Activated CD8-positive, alpha-beta memory T cell treated with anti-CD3 and anti-CD28 coated beads, Interleukin-2, amount 50 U/mL, for 4 hours (primary cell): ENCODE data around the gene RNF141.

ENCODE experiments used
- DNase-seq: peaks from one replicate; pipeline ENCODE4 v3.0.0-alpha.2; 2020

Gene RNF141

GRCh38 chr11:10497371-10498021 lies 43.5 kb downstream of the RNF141 start:
- DNase-seq = no peak

- no peak for DNase-seq
These were observed 44.6 kb downstream of the RNF141 start for GRCh38 chr11:10496296-10496936.

GRCh38 chr11:10495464-10495786 lies 45.6 kb downstream of the RNF141 start:
- no peak for DNase-seq

- no peak for DNase-seq
These were observed 46.1 kb downstream of the RNF141 start for GRCh38 chr11:10494636-10495463.

- no peak for DNase-seq
These were observed 47.8 kb downstream of the RNF141 start for GRCh38 chr11:10493041-10493663.

- DNase-seq = no peak
These were observed 48.9 kb downstream of the RNF141 start for GRCh38 chr11:10492084-10492483.

GRCh38 chr11:10490398-10491241 lies 50.4 kb downstream of the RNF141 start:
- DNase-seq = no peak

GRCh38 chr11:10490032-10490397 lies 51.0 kb downstream of the RNF141 start:
- no peak for DNase-seq

GRCh38 chr11:10488934-10489691 lies 51.9 kb downstream of the RNF141 start:
- no peak for DNase-seq

GRCh38 chr11:10488121-10488933 lies 52.7 kb downstream of the RNF141 start:
- DNase-seq = no peak

- no peak for DNase-seq
These were observed 53.9 kb downstream of the RNF141 start for GRCh38 chr11:10487002-10487647.

GRCh38 chr11:10486161-10486840 lies 54.7 kb downstream of the RNF141 start:
- DNase-seq = no peak

- no peak for DNase-seq
These were observed 55.3 kb downstream of the RNF141 start for GRCh38 chr11:10485646-10486045.

- no peak for DNase-seq
These were observed 56.4 kb downstream of the RNF141 start for GRCh38 chr11:10484461-10485180.

- no peak for DNase-seq
These were observed 57.4 kb downstream of the RNF141 start for GRCh38 chr11:10483584-10483983.

GRCh38 chr11:10483174-10483573 lies 57.8 kb downstream of the RNF141 start:
- DNase-seq = no peak

GRCh38 chr11:10481560-10482349 lies 59.2 kb downstream of the RNF141 start:
- no peak for DNase-seq

GRCh38 chr11:10480760-10481159 lies 60.2 kb downstream of the RNF141 start:
- no peak for DNase-seq
